Effector memory CD8-positive, alpha-beta T cell (primary cell): ENCODE results near the gene SLC26A9.

Experiments
- ATAC-seq: fragments of 150-1000 bp; cut with Tn5 transposase; replicated peaks from 2 replicates; pipeline ENCODE4 v1.10.0; 2021; ENCODE audit warnings: mild to moderate bottlenecking, moderate library complexity
- DNase-seq, 3 experiments: peaks; one replicate each; pipeline ENCODE4 v3.0.0; 2021
- H3K27ac Mint-ChIP-seq, 2 donors: one replicate each; pipeline ENCODE4 v1.8.0; 2022; ENCODE audit warnings: mild to moderate bottlenecking in 2 of 2, mixed read lengths in 2 of 2, moderate library complexity in 2 of 2
- H3K27me3 Mint-ChIP-seq, 2 donors: one replicate each; pipeline ENCODE4 v1.8.0; 2022; ENCODE audit warnings: mixed read lengths in 2 of 2
- H3K36me3 Mint-ChIP-seq: one replicate; pipeline ENCODE4 v1.8.0; 2022; ENCODE audit warnings: mild to moderate bottlenecking, moderate library complexity, mixed read lengths; ENCODE audit not compliant: insufficient read depth
- H3K4me1 Mint-ChIP-seq, 2 donors: one replicate each; pipeline ENCODE4 v1.8.0; 2022; ENCODE audit warnings: low read depth in 2 of 2, mixed read lengths in 2 of 2
- H3K4me3 Mint-ChIP-seq, 2 donors: one replicate each; pipeline ENCODE4 v1.8.0; 2022; ENCODE audit warnings: mild to moderate bottlenecking in 2 of 2, mixed read lengths in 2 of 2, moderate library complexity in 2 of 2
- H3K9me3 Mint-ChIP-seq, 2 donors: one replicate each; pipeline ENCODE4 v1.8.0; 2022; ENCODE audit warnings: mixed read lengths in 2 of 2
- total RNA-seq, 9 experiments: gene quantifications; one replicate each; lab custom pipeline; 2026; lab: John Stamatoyannopoulos, UW

The SLC26A9 gene, protein sequence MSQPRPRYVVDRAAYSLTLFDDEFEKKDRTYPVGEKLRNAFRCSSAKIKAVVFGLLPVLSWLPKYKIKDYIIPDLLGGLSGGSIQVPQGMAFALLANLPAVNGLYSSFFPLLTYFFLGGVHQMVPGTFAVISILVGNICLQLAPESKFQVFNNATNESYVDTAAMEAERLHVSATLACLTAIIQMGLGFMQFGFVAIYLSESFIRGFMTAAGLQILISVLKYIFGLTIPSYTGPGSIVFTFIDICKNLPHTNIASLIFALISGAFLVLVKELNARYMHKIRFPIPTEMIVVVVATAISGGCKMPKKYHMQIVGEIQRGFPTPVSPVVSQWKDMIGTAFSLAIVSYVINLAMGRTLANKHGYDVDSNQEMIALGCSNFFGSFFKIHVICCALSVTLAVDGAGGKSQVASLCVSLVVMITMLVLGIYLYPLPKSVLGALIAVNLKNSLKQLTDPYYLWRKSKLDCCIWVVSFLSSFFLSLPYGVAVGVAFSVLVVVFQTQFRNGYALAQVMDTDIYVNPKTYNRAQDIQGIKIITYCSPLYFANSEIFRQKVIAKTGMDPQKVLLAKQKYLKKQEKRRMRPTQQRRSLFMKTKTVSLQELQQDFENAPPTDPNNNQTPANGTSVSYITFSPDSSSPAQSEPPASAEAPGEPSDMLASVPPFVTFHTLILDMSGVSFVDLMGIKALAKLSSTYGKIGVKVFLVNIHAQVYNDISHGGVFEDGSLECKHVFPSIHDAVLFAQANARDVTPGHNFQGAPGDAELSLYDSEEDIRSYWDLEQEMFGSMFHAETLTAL
- total RNA-seq = 0 to 0.06 (median 0) reads per million in 9 experiments

DNA sequence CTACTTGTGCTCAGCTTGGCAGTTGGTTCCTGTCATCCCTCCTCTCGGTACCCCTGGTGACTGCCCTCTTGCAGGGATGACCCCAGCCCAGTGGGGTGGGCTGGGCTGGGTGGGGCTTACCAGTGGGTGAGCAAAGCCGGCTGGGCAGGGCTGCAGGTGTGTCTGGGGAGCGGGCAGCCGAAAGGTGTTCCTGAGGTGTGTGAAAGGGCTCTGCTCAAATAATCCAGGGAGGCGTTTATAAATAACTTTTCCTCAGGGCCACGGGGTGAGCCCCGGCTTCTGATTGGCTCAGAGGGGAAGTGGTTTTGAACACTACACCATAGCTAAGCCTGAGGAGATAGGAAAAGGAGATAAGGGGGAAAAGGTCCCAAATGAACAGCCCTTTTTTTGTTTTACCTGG, at the start of gene SLC26A9:
Gene SLC26A9, minus strand, starts transcription at position 212 of the 400 bp plus-strand sequence. CDS start 7,636 bp downstream, outside the sequence.
- no peaks in the 10 kb centered on the region for H3K9me3 Mint-ChIP-seq
- H3K4me3 Mint-ChIP-seq = no peak within 1 kb of the TSS
- no peaks in the 10 kb centered on the region for H3K36me3 Mint-ChIP-seq
- ATAC-seq (no peak), DNase-seq (no peak)
- peaks cover 80 to 97% of the 10 kb centered on the region in 2 donors for H3K27me3 Mint-ChIP-seq
- H3K4me1 Mint-ChIP-seq = peaks cover 0 to 8% of the 10 kb centered on the region in 2 donors
- H3K27ac Mint-ChIP-seq = no peak within 1 kb of the TSS

DNA sequence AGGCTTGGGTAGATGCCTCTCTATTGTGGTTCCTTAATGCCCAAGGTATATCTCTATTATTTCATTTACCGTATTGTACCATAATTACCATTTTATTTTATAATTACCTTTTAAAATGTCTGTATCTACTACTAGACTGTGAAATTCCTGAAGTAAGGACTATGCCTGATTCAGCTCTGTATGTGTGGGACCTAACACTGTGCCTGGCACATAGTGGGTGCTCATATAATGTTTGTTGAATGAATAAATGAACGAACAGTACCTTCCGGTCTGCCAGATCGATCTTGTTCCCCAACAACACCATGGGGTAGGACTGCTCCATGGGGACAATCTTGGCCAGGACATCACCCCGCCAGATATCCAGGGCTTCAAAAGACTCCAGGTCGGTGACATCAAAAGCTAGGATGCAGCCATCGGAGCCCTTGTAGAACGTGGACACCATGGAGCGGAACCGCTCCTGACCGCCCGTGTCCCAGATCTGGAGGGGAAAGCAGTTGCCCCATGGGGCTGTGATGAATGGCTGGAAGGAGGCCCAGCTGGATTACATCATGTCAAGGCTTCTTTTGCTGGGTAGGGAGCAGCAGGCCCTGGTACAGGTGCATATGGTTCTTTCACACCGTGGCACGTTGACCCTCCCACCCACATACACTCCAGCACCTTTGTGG, 49.1 kb upstream of the SLC26A9 start:
- ATAC-seq = no peak
- H3K9me3 Mint-ChIP-seq = no peaks in the 10 kb centered on the region

DNA sequence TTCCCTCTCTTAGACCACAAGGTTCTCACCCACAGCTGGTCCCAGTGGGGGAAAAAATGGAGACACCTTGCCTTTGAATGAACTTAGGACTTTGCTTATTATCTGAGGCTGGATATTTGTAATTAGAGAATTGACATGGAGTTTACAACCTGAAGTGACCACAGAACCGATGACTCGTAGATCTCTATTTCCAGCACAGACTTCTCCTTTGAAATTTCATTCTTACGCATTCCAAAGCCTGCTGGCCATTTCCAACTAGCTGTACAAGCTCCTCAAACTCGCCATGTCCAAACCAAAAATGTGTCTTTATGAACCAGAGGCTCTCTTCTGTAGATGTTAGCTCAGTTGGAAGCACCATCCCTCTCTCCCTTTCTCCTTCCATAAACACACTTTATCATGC, 48.0 kb upstream of the SLC26A9 start:
- Mint-ChIP-seq H3K4me1 (no peaks in the 10 kb centered on the region), H3K36me3 (no peaks in the 10 kb centered on the region), H3K27ac (no peak overlapping the region), H3K27me3 (peaks cover 46 to 56% of the 10 kb centered on the region in 2 donors), H3K9me3 (no peaks in the 10 kb centered on the region), H3K4me3 (no peak overlapping the region)
- ATAC-seq = no peak
- no peak for DNase-seq

More for the DNA sequence above, 49.1 kb upstream of the SLC26A9 start:
- no peak for DNase-seq
- Mint-ChIP-seq H3K4me3 (no peak overlapping the region), H3K27me3 (peaks cover 46 to 67% of the 10 kb centered on the region in 2 donors), H3K4me1 (no peaks in the 10 kb centered on the region), H3K36me3 (no peaks in the 10 kb centered on the region), H3K27ac (no peak overlapping the region)

DNA sequence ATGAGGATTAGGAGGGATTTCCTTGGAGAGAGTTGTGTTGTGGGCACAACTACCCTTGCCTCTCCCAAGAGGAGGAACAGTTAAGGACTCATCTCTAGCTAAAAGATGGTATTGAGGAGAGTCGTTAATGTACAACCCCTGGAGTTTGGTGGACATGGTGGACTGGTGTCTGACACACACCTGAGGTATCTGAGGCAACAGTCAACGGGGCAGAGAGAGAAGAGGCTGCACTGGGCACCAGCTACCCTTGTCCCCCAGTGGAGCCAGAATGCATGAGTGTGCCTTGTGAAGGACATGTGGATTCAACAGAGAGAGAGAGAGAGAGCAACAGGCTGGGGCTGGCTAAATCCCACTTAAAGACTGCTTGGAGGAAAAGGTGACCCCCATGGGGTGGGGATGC, 47.0 kb upstream of the SLC26A9 start:
- no peaks in the 10 kb centered on the region for H3K36me3 Mint-ChIP-seq

DNA sequence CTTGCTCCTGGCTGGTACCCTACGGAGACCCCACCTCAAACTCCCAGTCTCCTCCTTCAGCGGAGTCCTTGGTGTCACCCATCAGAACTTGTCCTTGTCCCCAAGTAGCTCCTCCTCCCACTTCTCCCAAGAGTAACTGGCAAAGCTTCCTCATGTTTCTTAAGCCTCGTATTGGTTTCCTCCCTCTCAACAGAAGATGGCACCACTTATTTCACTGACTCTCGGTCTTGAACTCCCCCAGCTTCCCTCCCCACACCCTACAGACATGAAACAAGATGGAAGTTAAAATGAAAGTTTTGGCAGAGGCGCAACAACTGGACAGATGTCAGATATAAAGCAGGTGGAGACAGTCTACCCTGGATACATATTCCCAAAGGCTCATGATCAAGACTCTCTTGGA, 46.5 kb upstream of the SLC26A9 start:
- no peaks in the 10 kb centered on the region for H3K36me3 Mint-ChIP-seq
- ATAC-seq = no peak
- no peak for DNase-seq
- H3K9me3 Mint-ChIP-seq = no peaks in the 10 kb centered on the region
- peaks cover 46 to 56% of the 10 kb centered on the region in 2 donors for H3K27me3 Mint-ChIP-seq
- no peak overlapping the region for H3K4me3 Mint-ChIP-seq
- H3K27ac Mint-ChIP-seq = no peak overlapping the region
- H3K4me1 Mint-ChIP-seq = no peaks in the 10 kb centered on the region

More for the DNA sequence above, 47.0 kb upstream of the SLC26A9 start:
- peaks cover 46 to 56% of the 10 kb centered on the region in 2 donors for H3K27me3 Mint-ChIP-seq
- no peak for DNase-seq
- H3K4me3 Mint-ChIP-seq = no peak overlapping the region
- no peaks in the 10 kb centered on the region for H3K9me3 Mint-ChIP-seq
- no peaks in the 10 kb centered on the region for H3K4me1 Mint-ChIP-seq
- no peak overlapping the region for H3K27ac Mint-ChIP-seq
- ATAC-seq = no peak

DNA sequence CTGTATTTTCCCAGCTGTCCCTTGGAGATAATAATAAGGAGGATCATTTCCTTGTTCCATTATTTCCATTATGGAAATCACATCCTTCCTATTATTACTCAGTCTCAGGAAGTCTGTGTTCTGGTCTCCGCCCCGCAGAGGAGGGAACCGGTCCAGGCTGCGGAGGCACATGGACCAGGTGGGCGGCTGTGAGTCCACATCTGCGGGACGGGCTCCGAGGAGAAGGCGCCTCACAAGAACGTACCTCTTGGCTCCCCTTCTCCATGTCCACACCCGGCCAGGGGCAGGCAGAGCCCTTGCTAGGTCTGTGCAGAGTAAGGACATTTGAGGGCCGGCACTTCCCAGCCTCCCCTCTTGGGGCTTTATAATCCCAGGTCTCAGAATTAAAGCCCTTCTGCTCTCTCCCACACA, 45.3 kb upstream of the SLC26A9 start:
- DNase-seq (no peak), ATAC-seq (no peak)
- Mint-ChIP-seq H3K36me3 (no peaks in the 10 kb centered on the region), H3K27ac (no peak overlapping the region), H3K9me3 (no peaks in the 10 kb centered on the region), H3K4me1 (no peaks in the 10 kb centered on the region), H3K27me3 (peaks cover 38 to 47% of the 10 kb centered on the region in 2 donors), H3K4me3 (no peak overlapping the region)

DNA sequence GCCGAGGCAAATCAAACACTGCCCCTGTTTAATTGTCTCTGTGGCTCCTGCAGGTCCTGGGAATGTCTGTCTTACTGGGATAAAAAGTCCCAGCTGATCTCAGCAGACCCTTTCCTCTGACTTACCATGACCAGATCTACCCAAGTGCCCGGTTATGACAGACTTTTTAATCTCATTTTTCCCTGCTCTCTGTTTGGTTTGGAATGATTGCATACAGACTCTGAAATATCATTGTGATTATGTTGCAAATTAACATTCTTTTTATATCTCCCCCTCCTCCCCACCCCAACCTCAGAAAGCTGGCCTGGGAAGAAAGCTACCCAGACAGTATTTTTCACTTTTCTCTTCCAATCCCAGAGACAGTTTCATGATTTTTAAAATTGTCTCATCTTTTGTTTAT, 43.6 kb upstream of the SLC26A9 start:
- Mint-ChIP-seq H3K27ac (no peak overlapping the region), H3K36me3 (no peaks in the 10 kb centered on the region), H3K9me3 (no peaks in the 10 kb centered on the region), H3K4me3 (no peak overlapping the region), H3K27me3 (peaks cover 27 to 35% of the 10 kb centered on the region in 2 donors), H3K4me1 (no peaks in the 10 kb centered on the region)
- no peak for DNase-seq
- no peak for ATAC-seq

DNA sequence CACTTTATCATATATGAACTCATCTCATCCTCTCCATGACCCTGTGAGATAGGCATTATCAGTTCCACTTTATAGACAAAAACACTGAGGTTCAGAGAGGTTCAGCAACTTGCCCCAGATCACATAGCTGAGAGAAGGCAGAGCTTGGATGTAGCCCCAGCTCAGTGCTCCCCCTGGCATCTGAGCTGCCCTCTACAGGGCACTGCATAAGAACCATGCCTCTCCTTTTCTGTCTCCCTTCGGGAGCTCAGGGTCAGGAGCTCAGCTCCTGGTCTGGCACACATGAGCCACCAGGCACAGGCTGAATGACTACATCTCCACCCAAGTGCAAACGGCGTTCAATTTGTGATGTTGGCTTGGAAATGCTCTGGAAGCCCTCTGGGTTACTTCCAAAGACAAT, 43.0 kb upstream of the SLC26A9 start:
- H3K4me1 Mint-ChIP-seq = no peaks in the 10 kb centered on the region
- H3K4me3 Mint-ChIP-seq = no peak overlapping the region

DNA sequence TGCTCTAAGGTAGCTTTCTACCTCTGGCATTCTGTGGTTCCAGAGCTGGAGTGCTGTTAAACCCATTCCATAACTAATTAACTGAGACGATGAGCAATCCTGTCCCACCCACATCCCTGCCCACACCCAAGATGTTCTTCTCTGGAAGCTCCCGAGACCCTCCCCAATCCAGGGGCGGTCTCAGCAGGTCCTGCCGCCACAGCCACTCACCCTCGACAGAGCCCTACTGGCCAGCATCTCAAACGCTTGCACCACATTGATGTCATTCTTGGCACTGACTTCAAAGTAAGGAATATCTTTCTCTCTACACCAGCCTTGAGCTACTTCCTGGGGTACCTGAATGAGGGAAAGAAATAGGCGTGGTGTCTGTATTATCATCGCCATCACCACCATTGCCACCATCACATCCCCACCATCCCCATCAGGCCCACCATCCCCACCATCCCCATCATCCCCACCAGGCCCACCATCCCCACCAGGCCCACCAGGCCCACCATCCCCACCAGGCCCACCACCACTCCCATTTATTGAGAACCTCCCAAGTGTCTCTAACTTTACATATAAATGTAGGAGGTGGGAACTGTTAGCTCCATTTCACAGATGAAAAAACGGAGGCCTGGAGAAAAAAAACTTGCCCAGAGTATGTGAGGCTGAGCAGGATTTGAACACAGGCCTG, 42.2 kb upstream of the SLC26A9 start:
- no peak for ATAC-seq
- no peak overlapping the region for H3K27ac Mint-ChIP-seq
- DNase-seq = no peak

More for the DNA sequence above, 43.0 kb upstream of the SLC26A9 start:
- DNase-seq (no peak), ATAC-seq (no peak)
- no peaks in the 10 kb centered on the region for H3K9me3 Mint-ChIP-seq
- no peaks in the 10 kb centered on the region for H3K36me3 Mint-ChIP-seq
- no peak overlapping the region for H3K27ac Mint-ChIP-seq
- H3K27me3 Mint-ChIP-seq = peaks cover 22 to 29% of the 10 kb centered on the region in 2 donors

DNA sequence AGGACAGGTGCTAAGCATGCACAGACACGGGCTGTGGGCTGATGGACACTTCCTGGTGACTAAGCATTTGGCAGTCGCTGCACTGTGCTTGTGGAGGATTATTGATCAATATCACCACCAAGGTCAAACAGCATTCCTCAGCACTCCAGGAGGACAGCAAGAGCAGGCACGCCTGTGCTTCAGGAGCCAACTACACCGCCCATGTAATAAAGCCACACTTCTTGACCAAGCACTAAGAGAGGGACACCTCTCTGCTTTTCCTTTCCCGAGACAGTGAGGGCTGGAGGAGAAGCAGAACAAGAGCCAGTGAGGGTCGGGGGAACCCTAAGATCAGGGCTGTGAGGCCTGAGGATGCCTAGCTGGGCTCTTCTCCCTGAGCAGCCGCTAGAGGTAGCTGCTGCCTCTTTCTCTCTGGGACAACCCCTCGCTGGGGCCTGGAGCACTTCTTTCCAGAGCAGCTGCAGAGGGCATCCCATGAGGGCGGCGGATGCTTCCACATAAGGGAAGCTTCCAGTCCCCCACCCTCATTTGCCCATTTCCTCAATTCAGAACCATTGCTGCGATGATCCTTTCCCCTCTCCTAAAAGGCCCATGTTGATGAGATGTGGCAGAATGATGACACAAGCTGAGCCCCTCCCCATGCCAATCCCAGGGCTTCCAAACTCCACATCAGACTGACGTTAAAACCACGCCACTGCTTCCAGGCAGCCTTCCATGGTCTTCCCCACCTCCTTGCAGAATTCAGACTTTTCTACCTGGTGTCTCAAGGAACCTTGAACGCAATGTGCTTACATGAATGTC, 40.9 kb upstream of the SLC26A9 start:
- no peak for DNase-seq
- Mint-ChIP-seq H3K9me3 (no peaks in the 10 kb centered on the region), H3K36me3 (peaks cover 2% of the 10 kb centered on the region), H3K27me3 (peaks cover 2 to 7% of the 10 kb centered on the region in 2 donors), H3K4me1 (no peaks in the 10 kb centered on the region), H3K27ac (no peak overlapping the region), H3K4me3 (no peak overlapping the region)
- no peak for ATAC-seq

More for the DNA sequence above, 42.2 kb upstream of the SLC26A9 start:
- Mint-ChIP-seq H3K4me1 (no peaks in the 10 kb centered on the region), H3K36me3 (no peaks in the 10 kb centered on the region), H3K27me3 (peaks cover 15 to 21% of the 10 kb centered on the region in 2 donors), H3K9me3 (no peaks in the 10 kb centered on the region), H3K4me3 (no peak overlapping the region)

DNA sequence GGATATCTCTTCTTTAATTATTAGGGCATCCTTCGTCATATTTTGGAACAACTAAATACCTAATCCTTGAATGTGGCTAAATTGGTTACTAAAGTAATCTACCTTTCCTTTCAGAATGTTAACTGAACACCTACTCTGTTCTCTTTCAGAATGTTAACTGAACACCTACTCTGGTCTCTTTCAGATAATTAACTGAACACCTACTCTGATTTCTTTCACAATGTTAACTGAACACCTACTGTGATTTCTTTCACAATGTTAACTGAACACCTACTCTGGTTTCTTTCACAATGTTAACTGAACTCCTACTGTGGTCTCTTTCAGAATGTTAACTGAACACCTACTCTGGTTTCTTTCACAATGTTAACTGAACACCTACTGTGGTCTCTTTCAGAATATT, 38.0 kb upstream of the SLC26A9 start:
- Mint-ChIP-seq H3K4me1 (no peaks in the 10 kb centered on the region), H3K4me3 (no peak overlapping the region), H3K36me3 (peaks cover 3% of the 10 kb centered on the region), H3K27ac (no peak overlapping the region), H3K27me3 (no peaks in the 10 kb centered on the region), H3K9me3 (no peaks in the 10 kb centered on the region)
- no peak for DNase-seq
- no peak for ATAC-seq

DNA sequence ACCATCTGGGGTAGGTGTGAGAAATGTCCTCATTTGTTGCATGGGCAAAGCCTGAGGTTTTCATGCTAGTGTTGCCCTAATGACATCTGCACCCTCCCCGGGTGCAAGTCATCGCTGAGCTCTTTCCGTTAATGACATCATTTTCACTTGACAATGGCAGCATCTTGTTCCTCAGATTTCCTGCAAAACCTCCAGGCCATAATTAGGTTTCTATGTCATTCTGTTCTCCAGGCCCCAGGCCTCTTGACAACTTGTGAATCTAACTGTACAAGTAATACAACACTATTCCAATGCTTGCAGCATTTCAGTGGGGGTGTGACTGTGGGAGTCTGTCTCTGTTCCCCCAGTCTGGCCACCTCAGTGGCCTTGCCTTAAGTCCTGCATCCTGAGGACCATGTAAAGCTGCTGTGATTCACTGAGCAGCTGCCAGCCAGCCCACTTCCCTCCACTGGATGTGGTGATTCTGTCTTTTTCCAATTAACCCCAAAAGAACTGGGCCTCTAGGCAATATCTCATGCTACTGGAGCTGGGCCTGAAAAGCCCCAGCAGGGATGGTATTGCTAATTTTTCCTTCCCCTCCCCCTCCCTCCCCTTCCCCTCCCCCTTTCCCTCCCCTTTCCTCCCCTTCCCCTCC, 37.1 kb upstream of the SLC26A9 start:
- H3K4me3 Mint-ChIP-seq = no peak overlapping the region
- H3K27me3 Mint-ChIP-seq = no peaks in the 10 kb centered on the region
- no peaks in the 10 kb centered on the region for H3K9me3 Mint-ChIP-seq
- H3K27ac Mint-ChIP-seq = no peak overlapping the region
- H3K36me3 Mint-ChIP-seq = peaks cover 3% of the 10 kb centered on the region
- ATAC-seq (no peak), DNase-seq (no peak)
- no peaks in the 10 kb centered on the region for H3K4me1 Mint-ChIP-seq
